Metanephros (tissue), 1 donor: ENCODE measurements around the gene PYHIN1. TPM values are rescaled to one million over a fixed set of nuclear protein-coding genes. Genes with fewer than 3 reads are reported as not detected.

Experiments used
- total RNA-seq: library from RNA; depleted of rRNA; stranded (reverse); fragments of >200 nt; gene quantifications from one replicate; pipeline ENCODE4 v1.2.3, GENCODE V29; 2014

Gene PYHIN1
- 0.18 TPM for total RNA-seq

DNA sequence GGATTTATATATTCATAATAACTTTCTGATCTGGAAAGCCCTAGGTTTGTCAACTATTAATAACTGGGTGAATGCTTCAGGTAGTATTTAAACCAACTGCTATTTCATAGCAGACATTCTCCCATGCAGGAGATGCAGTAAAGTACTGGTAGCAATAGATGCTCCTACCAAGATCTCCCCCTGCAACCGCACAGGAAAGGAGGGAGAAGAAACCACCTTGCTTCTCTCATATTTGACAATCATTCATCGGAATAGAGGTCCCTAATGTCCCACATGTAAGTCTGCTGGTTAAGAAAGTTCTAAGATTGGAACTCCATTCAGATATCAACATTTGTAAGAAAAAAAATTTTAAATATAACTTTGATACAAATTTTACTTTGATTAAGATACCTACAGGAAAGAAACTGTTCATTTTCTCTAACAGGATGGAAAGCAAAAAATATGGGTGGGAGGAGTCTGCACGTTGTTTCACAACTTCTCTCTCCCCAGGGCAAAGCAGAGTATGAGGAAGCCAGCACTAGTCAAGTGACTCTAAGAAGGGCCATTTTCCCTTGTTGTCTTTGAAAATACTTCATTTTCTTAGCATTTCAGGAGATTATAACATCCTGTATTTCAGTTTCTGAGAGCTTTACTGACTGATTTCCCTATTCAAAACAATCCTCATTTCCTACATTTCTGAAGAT is at the start of gene PYHIN1:
Gene PYHIN1 (plus strand): TSS at position 498 of the 683 bp plus-strand sequence. CDS start 5,359 bp downstream, outside the sequence.

DNA sequence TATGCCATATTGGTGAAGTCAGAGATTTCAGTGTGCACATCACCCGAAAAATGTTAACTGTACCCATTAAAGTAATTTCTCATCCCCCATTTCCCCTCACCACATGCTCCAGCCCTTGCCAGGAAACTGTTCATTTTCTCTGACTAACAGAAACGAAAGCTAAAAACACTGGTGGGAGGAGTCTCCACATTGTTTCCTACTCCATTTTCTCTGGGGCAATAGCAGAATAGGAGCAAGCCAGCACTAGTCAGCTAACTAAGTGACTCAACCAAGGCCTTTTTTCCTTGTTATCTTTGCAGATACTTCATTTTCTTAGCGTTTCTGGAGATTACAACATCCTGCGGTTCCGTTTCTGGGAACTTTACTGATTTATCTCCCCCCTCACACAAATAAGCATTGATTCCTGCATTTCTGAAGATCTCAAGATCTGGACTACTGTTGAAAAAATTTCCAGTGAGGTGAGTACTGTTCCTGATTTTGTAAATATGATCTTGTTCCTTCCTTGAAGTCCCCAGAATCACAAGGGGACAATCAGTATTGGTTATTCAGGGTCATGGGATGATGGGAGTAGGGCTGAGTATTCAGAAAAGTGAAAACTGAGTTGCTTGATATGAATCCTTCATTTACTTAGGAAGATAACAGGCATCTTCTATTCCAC is 78.5 kb downstream of the PYHIN1 start, which contains the start of gene IFI16:
Gene IFI16 (plus strand): TSS at position 204 of the 658 bp plus-strand sequence. CDS start 4,774 bp downstream, outside the sequence.

Other genes with a start within 250 kb of the PYHIN1 start
- 22.7 TPM for gene SPTA1, start 244.8 kb upstream of the PYHIN1 start, total RNA-seq
- gene OR6K2, start 230.9 kb upstream of the PYHIN1 start, total RNA-seq, result not detected
- not detected for gene OR6K3, start 210.8 kb upstream of the PYHIN1 start, total RNA-seq
- not detected for gene OR6K6, start 176.8 kb upstream of the PYHIN1 start, total RNA-seq
- gene OR6N1, start 159.4 kb upstream of the PYHIN1 start, total RNA-seq, result not detected
- gene OR6N2, start 150.3 kb upstream of the PYHIN1 start, total RNA-seq, result not detected
- 18.7 TPM for gene MNDA, start 100.2 kb upstream of the PYHIN1 start, total RNA-seq
- gene IFI16, start 78.4 kb downstream of the PYHIN1 start, total RNA-seq, result 34.4 TPM
- gene AIM2, start 145.2 kb downstream of the PYHIN1 start, total RNA-seq, result 0.41 TPM
- gene CADM3, start 240.1 kb downstream of the PYHIN1 start, total RNA-seq, result 0.88 TPM